Measurements from ENCODE around the gene COX7A1.

GRCh38 chr19:36172852-36173251 is 20.6 kb upstream of the COX7A1 start:
- TF ChIP-seq, protein P1, sequence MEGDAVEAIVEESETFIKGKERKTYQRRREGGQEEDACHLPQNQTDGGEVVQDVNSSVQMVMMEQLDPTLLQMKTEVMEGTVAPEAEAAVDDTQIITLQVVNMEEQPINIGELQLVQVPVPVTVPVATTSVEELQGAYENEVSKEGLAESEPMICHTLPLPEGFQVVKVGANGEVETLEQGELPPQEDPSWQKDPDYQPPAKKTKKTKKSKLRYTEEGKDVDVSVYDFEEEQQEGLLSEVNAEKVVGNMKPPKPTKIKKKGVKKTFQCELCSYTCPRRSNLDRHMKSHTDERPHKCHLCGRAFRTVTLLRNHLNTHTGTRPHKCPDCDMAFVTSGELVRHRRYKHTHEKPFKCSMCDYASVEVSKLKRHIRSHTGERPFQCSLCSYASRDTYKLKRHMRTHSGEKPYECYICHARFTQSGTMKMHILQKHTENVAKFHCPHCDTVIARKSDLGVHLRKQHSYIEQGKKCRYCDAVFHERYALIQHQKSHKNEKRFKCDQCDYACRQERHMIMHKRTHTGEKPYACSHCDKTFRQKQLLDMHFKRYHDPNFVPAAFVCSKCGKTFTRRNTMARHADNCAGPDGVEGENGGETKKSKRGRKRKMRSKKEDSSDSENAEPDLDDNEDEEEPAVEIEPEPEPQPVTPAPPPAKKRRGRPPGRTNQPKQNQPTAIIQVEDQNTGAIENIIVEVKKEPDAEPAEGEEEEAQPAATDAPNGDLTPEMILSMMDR (IDR thresholded peaks at IDR 0.05 in 8 of 11, conservative IDR thresholded peaks at IDR 0.05 in 3 of 11): no peak
- no peak for TF ChIP-seq POLR2A (IDR thresholded peaks at IDR 0.05)

Data from spleen (tissue), 7 donors.